IPS-NIHi11 (cell line): Measurements from ENCODE around the gene RASA3.

Source experiments
- DNase-seq: peaks from one replicate; pipeline ENCODE4 v3.0.0; 2012; ENCODE audit warnings: mixed read lengths, low spot score

RASA3 gene

DNA sequence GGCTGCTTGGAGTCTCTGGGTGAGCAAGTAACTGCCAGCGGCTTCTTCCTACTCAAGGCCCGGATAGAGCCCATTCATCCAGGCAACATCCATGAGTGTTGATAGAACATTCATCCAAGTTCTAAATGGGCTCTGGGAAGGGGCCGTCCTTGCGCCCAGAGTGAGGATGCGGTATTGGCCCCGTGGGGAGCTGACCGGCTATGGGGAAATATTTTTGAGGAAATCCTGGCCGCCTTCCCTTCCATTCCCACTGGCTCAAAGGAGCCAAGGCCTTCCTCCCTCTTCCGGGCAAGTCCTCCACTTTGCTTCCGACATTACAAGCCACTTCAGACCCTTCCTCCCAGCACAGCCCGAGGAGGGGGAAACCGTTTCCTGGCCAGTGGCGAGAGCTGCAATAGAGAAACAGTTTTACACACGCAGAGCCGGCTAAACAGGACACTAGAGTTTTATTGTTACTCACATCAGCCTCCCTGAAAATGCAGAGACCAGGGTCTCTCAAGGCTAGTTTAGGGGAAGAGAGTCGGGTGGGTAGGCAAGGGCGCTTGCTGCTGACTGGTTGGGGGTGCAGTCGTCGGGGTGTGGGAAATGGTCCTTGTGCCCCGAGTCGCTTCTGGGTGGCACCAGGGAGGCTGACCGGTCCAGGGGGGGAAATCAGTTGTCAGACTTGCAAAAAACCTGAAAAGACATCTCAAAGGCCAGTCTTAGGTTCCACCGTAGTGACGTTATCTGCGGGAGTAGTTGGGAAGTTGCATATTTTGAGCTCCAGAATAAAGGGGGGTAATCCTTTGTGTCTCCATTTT lies 196.1 kb downstream of the RASA3 start:
- DNase-seq: no peak

DNA sequence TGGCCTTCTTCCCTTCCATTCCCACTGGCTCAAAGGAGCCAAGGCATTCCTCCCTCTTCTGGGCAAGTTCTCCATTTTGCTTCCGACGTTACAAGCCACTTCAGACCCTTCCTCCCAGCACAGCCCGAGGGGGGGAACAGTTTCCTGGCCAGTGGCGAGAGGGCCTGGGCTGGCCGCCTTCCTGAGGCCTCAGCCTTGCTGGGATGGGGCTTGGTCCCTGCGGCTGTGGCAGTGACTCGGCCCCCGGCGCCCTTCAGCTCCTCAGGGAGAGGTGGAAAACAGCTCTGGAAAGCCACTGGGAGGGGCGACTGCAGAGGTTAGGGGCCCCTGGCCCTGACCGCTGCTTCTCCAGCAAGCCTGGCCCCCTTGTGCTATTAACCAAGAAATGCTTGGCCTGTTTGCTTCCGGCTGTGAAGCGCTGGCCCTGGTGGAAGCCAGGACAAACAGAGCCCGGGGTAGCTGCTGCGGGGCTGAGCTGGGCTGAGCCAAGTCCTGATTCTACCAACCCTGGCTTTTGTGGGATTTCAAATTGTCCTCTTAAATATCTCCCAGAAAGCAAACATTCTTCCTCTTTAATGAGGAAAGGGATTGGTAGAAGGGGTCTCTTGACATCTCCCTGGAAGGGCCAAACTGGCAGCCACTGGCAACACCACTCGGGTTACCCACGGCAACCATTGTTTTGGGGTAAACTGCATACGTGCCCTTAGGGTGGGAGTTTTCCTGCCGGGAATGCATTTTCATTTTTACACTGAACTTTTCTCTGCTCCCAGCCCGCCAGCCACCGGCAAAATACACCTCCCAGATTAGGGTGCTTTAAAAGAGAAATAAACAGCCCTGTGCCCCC lies 197.2 kb downstream of the RASA3 start:
- peak; percentile 65 for DNase-seq

DNA sequence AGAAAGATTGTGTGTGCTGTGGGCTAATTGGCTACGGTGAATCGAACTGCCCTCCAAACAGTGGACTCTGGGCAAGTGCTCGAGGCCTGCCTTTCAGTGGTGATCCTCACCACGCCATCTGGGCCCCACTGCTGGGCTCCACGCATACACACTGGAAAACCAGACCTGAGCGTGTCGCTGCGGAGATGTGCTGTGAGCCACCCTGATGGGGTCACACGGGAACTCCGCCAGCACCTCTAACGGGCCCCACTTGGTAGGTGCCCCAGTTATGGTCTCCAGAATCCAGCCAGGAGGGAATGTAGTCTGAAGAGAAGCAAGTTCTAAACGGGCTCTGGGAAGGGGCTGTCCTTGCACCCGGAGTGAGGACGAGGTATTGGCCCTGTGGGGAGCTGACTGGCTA lies 197.8 kb downstream of the RASA3 start:
- no peak for DNase-seq

DNA sequence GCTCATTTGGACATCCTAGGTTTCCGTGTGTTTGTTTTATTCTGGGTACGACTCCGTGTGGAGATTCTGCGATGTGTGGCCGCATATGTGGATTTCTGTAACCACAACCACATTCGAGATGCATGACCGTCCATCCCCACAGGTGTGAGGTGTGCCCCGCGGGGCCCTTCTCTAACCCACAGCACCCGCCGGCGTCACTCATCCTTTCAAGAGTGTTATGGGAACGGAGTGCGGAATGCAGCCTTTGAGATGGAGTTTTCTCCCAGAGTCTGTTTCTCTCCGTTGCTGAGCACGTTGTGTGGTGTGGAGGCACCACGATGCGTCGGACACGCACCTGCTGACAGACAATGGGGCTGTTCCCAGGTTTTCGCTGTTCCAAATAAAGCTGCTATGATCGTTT lies 198.5 kb downstream of the RASA3 start:
- DNase-seq: no peak

DNA sequence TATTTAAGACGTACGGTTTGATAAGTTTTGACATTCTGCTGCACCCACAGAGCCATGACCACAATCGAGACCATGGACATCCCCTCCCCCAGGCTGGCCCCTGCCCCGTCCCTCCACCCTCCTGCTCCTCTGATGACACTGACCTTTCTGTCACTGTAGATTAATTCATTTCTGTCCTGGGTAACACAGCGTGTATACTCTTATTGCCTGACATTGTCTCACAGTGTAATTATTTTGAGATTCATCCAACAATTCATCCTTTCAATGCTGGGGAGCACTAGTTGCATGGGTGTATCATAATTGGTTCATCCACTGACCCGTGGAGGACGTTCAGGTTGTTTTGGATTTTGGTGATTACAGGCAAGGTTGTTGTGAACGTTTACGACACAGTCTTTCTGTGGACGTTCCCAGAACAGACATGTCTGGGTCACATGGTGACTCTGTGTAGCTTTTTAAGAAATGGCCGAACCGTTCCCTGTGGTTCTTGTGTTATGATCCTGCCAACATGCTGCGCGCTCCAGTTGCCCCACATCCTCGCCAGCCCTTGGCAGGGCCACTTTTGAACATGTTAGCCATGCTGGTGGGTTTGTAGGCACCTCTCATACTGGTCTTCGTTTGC lies 200.5 kb downstream of the RASA3 start:
- DNase-seq: no peak

DNA sequence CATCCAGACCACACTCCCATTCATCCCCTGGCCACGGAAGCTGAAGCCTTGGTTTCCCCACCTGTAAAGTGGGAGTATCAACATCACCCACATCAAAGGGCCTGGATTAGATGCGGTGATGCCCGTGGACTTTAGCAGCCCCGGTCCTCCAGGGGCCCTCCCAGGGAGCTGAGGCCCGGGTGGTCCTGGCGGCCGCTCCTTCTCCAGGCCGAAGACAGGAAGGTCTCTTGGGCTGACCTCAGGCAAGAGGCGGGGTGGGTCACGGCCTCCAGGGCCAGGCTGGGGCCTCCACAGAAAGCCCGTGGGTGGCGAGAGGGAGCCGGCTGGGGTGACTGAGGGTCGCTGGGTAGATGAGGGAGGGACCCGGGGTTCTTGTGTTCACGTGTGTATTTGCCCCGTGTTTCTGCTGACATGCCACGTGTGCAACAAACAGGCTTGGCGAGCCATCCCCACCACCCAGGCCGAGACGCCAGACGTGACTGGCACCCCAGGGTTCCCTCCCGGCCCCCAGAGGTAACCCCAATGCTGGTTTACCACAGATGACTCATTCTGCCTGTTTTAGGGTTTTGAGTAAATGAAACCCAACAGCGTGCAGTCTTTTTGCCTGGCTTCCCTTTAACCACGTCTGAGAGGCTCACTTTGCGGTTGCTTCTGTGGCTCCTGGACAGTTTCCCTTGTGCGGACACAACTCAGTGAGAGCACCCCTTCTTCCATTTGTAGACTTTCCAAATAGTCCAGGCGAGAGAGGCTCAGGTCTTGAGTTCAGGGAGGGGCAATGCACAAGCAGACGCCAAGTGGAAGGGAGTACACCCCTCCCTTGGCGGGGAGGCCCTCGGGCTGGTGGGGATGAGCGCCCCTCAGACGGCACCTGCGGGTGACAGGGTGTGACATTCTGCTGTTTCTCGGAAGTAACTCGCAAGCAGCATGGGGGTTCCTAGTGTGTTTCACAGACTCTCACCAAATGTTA lies 201.5 kb downstream of the RASA3 start:
- DNase-seq: no peak

DNA sequence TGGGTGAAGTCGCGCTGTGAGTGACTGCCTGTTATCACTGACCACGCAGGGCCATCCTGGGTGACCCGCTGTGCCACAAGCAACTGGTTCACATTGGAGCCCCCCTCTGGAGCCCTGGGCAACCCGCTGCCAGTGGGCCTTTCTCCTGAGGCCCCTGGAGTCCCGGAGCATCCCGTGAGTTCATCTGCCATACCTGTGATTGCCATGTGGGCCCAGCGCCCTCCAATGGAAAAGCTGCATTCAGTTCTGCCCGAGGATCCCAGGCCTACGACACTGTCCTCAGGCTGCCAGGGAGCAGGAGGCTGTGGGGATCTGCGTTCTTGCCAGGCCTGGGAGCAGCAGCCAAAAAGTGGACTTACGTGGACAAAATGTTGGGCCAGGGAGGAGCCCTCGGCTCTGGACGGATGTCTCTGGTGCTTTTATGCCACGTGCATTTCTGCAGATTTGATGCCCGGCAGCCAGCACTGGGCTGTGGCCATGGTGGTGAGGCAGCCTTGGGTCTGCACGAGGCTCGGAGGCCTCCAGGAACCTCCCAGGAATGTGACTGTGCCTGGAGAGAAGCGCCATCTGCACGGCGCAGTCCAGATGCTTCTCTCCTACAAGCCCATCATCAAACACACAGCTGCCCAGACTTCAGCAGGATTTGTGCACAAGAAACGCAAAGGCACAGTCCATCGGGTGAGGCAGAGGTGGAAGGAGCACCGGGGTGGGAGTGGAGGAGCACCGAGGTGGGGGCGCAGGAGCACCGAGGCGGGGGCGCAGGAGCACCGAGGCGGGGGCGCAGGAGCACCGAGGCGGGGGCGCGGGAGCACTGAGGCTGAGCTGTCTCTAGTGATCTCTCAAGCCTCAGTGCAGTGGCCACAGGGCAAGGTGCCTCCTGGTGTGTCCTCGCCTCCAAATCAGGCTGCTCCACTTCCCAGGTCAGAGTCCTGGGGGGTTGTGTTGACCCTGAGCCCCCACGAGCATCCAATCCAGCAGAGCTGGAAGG lies 202.5 kb downstream of the RASA3 start:
- DNase-seq: peak; percentile 61

DNA sequence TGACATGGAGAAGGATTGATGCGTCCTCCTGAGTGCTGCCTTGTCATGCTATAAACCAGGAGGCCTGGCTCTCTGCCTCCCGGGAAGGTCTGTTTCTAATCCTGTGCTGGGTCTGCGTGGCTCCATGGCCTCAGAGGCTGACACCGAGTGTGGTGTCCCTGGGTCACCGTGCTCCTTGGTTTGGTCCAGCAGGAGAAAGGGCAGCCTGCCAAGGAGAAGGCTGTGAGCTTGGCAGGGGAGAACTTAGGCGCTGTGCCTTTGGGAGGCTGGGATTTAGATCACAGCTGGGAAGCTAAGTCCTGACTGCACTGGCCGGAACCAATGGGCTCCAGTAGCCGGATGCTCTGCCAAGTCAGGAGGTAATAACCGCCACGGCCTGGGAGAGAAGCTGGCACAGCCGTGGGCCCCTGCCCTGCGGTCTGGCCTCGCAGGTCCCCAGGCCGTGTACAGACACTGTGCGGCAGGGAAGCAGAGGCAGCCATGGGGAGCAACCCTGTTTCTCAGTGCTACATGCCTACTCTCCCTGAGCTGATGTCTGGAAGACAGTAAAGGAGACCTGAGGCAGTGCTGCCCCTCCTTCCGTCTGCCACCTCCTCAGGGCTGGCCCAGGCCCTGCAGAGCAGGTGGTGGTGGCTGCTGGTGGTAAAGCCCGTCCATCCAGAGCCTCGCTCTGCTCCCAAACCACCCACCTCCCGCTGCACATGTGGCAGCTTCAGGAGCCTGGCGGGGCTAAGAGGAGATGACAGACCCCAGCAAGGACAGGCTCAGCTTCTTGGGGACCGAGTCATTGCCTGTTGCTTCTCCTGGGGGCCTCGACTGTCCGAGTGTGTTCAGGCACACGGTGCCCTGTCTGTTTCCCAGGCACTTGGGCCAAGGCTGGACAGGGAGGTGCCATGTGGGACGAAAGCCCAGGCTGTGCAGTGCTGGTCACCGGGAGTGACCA lies 203.5 kb downstream of the RASA3 start:
- DNase-seq: no peak
